Neural cell (in vitro differentiated cells): ENCODE results near the gene PLXNA4.

Source experiments
- CTCF ChIP-seq: fragments of 450-650 bp; IDR thresholded peaks from 2 replicates; pipeline ENCODE4 v1.5.1; 2014; ENCODE audit warnings: antibody characterized with exemption, mild to moderate bottlenecking, moderate library complexity; ENCODE audit not compliant: poor library complexity, severe bottlenecking
- EP300 ChIP-seq: fragments of 450-650 bp; conservative IDR thresholded peaks from 2 replicates; pipeline ENCODE4 v1.6.1; 2014; ENCODE audit warnings: antibody characterized with exemption, mild to moderate bottlenecking, moderate library complexity; ENCODE audit not compliant: poor library complexity, severe bottlenecking
- EZH2 ChIP-seq: fragments of 200-600, 300-800 bp; shearing (Covaris generic), sonication (generic); IDR thresholded peaks from 2 replicates; pipeline ENCODE4 v1.6.1; 2014; ENCODE audit warnings: antibody characterized with exemption, low read length, borderline replicate concordance, mild to moderate bottlenecking; ENCODE audit not compliant: insufficient read depth, poor library complexity, severe bottlenecking
- MXI1 ChIP-seq: fragments of 450-650 bp; conservative IDR thresholded peaks from 2 replicates; pipeline ENCODE4 v1.6.1; 2014; ENCODE audit warnings: antibody characterized with exemption, mild to moderate bottlenecking; ENCODE audit not compliant: poor library complexity, severe bottlenecking
- POLR2AphosphoS5 ChIP-seq: IDR thresholded peaks from 2 replicates; pipeline ENCODE4 v1.6.1; 2012
- RAD21 ChIP-seq: fragments of 450-650 bp; conservative IDR thresholded peaks from 2 replicates; pipeline ENCODE4 v1.6.1; 2014; ENCODE audit warnings: antibody characterized with exemption, mild to moderate bottlenecking, moderate library complexity
- REST ChIP-seq: IDR thresholded peaks from 2 replicates; pipeline ENCODE4 v1.6.1; 2012; ENCODE audit warnings: borderline replicate concordance

GRCh38 chr7:132190683-132191082 is 385.6 kb downstream of the PLXNA4 start:
- TF ChIP-seq CTCF (no peak), EP300 (no peak), MXI1 (no peak), POLR2AphosphoS5 (no peak), EZH2 (no peak), RAD21 (no peak), REST (no peak)
